Endothelial cell of umbilical vein (primary cell): Measurements from ENCODE around the gene TTLL13. TPM values are rescaled to one million over a fixed set of nuclear protein-coding genes. Genes with fewer than 3 reads are reported as not detected.

Experiments
- BruUV-seq: library from RNA; stranded (reverse); fragments of 400-500 nt; replicated peaks from 2 replicates; lab custom pipeline; 2021; lab: Mats Ljungman, UMichigan
- CTCF ChIA-PET: fragments of 300-600, 350-600 bp; sonication (Branson Sonifier 250); formaldehyde crosslinking; loops from one replicate; lab custom pipeline; 2021; ENCODE audit warnings: antibody characterized with exemption, inconsistent platforms; lab: Charles Lee
- POLR2A ChIA-PET: fragments of 300-600, 350-600 bp; sonication (Branson Sonifier 250); formaldehyde crosslinking; loops from one replicate; lab custom pipeline; 2021; ENCODE audit warnings: antibody characterized with exemption, inconsistent platforms; lab: Charles Lee
- DNase-seq: peaks from one replicate; pipeline ENCODE4 v3.0.0-alpha.2; 2011; ENCODE audit warnings: low read depth, low spot score
- FAIRE-seq: peaks from 2 replicates; lab custom pipeline; 2011; peaks lifted over from hg19 to GRCh38; lab: Jason Lieb, UNC
- H2AFZ ChIP-seq: 2 replicates; pipeline ENCODE4 v1.6.0; 2012; ENCODE audit warnings: low read depth, low read length, control low read depth, inconsistent platforms
- H3K27ac ChIP-seq: 2 replicates; pipeline ENCODE4 v1.5.1; 2011; ENCODE audit warnings: low read depth, mild to moderate bottlenecking, control low read depth, low read length, moderate library complexity; ENCODE audit not compliant: insufficient read depth
- H3K27me3 ChIP-seq, 2 experiments: 2 replicates each; pipeline versions ENCODE4 v1.6.0 to v1.6.1; 2011; ENCODE audit warnings: low read length in 2 of 2, mixed read lengths in 1 of 2; ENCODE audit not compliant: control insufficient read depth in 2 of 2, insufficient read depth in 2 of 2
- H3K36me3 ChIP-seq, 2 experiments: 2 replicates in 1 of 2; 3 replicates in 1 of 2; pipeline ENCODE4 v1.5.1; 2011; ENCODE audit warnings: low read length in 2 of 2, mild to moderate bottlenecking in 1 of 2, moderate library complexity in 1 of 2; ENCODE audit not compliant: control insufficient read depth in 2 of 2, insufficient read depth in 2 of 2; ENCODE audit errors: extremely low read depth in 1 of 2
- H3K4me1 ChIP-seq: 3 replicates; pipeline ENCODE4 v1.5.1; 2011; ENCODE audit warnings: mild to moderate bottlenecking, low read length; ENCODE audit not compliant: control insufficient read depth, insufficient read depth; ENCODE audit errors: extremely low read depth
- H3K4me2 ChIP-seq: 2 replicates; pipeline ENCODE4 v1.6.1; 2011; ENCODE audit warnings: low read length, control low read depth, mixed read lengths; ENCODE audit not compliant: insufficient read depth
- H3K4me3 ChIP-seq, 3 experiments: fragments of 200-600 bp in 1 of 3; sonication (generic), shearing (Covaris generic) in 1 of 3; replicated peaks in 1 of 3; 2 replicates each; pipeline ENCODE4 v1.5.1; 2011 to 2016; ENCODE audit warnings: control low read depth in 3 of 3, low read length in 3 of 3, mild to moderate bottlenecking in 2 of 3, inconsistent platforms in 1 of 3, low read depth in 1 of 3, moderate library complexity in 1 of 3; ENCODE audit not compliant: insufficient read depth in 1 of 3
- H3K79me2 ChIP-seq: 2 replicates; pipeline ENCODE4 v1.6.0; 2012; ENCODE audit warnings: low read length, inconsistent platforms; ENCODE audit not compliant: control insufficient read depth, insufficient read depth
- H3K9ac ChIP-seq: replicated peaks from 2 replicates; pipeline ENCODE3; 2011; ENCODE audit warnings: low read length, control low read depth; ENCODE audit not compliant: insufficient read depth; ENCODE audit errors: extremely low read depth
- H3K9me1 ChIP-seq: replicated peaks from 3 replicates; pipeline ENCODE4 v1.6.0; 2011; ENCODE audit warnings: mild to moderate bottlenecking, low read length; ENCODE audit not compliant: control insufficient read depth, insufficient read depth; ENCODE audit errors: extremely low read depth
- H3K9me3 ChIP-seq: replicated peaks from 2 replicates; pipeline ENCODE4 v1.5.1; 2012; ENCODE audit warnings: low read length, inconsistent platforms; ENCODE audit not compliant: control insufficient read depth, insufficient read depth
- H4K20me1 ChIP-seq: replicated peaks from 2 replicates; pipeline ENCODE3; 2011; ENCODE audit warnings: mild to moderate bottlenecking, low read length; ENCODE audit not compliant: control insufficient read depth, insufficient read depth; ENCODE audit errors: extremely low read depth
- EZH2 ChIP-seq: IDR thresholded peaks from 2 replicates; pipeline ENCODE4 v1.6.1; 2012; ENCODE audit warnings: borderline replicate concordance, low read depth, mild to moderate bottlenecking, moderate library complexity, low read length, inconsistent platforms; ENCODE audit not compliant: severe bottlenecking
- FOS ChIP-seq: IDR thresholded peaks from 2 replicates; pipeline ENCODE4 v1.6.1; 2011; ENCODE audit warnings: mild to moderate bottlenecking, low read length, moderate library complexity, borderline replicate concordance; ENCODE audit not compliant: insufficient read depth
- GATA2 ChIP-seq: IDR thresholded peaks from 2 replicates; pipeline ENCODE4 v1.7.0; 2011; ENCODE audit warnings: low read depth, mild to moderate bottlenecking, moderate library complexity, mixed read lengths, low read length; ENCODE audit not compliant: insufficient read length, insufficient read depth
- JUN ChIP-seq: IDR thresholded peaks from 2 replicates; pipeline ENCODE4 v1.6.1; 2011; ENCODE audit warnings: borderline replicate concordance, low read depth; ENCODE audit not compliant: insufficient read length, insufficient read depth
- MYC ChIP-seq: IDR thresholded peaks from one replicate; pipeline ENCODE4 v1.6.1; 2011; ENCODE audit warnings: mild to moderate bottlenecking, low read depth, low read length
- POLR2A ChIP-seq: IDR thresholded peaks from 2 replicates; pipeline ENCODE4 v1.6.1; 2012; ENCODE audit warnings: low read depth, mild to moderate bottlenecking, control low read depth, low read length
- POLR2AphosphoS5 ChIP-seq: IDR thresholded peaks from 2 replicates; pipeline ENCODE4 v1.6.1; 2012; ENCODE audit warnings: low read depth, mild to moderate bottlenecking, control low read depth, low read length, moderate library complexity; ENCODE audit not compliant: insufficient read depth
- dilution Hi-C: fragments of 300-500 bp; cut with MboI; formaldehyde crosslinking; loops from one replicate; pipeline ENCODE4 v1.15.0; 2019; ENCODE audit warnings: low sequenced_read_pairs; ENCODE audit not compliant: extremely low pct_ligation_motif_present
- intact Hi-C: fragments of 100-400 bp; cut with micrococcal nuclease; formaldehyde crosslinking; loops from one replicate; pipeline ENCODE4 v1.10.0; 2022
- polyA plus RNA-seq, 4 experiments: library from polyadenylated mRNA; depleted of rRNA in 3 of 4; stranded (reverse) in 3 of 4; unstranded in 1 of 4; fragments of >200 nt; gene quantifications; 2 replicates each; pipeline versions ENCODE4 v1.2.1 to v1.2.3, GENCODE V29; 2011 to 2012; ENCODE audit warnings: missing spikeins in 1 of 4
- total RNA-seq: library from RNA; stranded (reverse); gene quantifications from 2 replicates; pipeline ENCODE4 v1.2.3, GENCODE V29; 2021
- TF ChIP-seq, protein P1 (sequence below): IDR thresholded peaks from 2 replicates; pipeline ENCODE4 v1.6.1; 2011; ENCODE audit not compliant: insufficient read depth, insufficient read length
- TF ChIP-seq, protein P2 (sequence below), 2 donors: IDR thresholded peaks; 1 replicate in 1 of 2; 2 replicates in 1 of 2; pipeline ENCODE4 v1.5.1; 2011; ENCODE audit warnings: low read length in 2 of 2, mild to moderate bottlenecking in 2 of 2, moderate library complexity in 2 of 2, control low read depth in 1 of 2, inconsistent platforms in 1 of 2, low read depth in 1 of 2; ENCODE audit not compliant: insufficient read depth in 1 of 2; ENCODE audit errors: extremely low read depth in 1 of 2

TTLL13 gene
- total and polyA plus RNA-seq, 2 donors (not counting 3 experiments of a cell fraction or from before 2014, with no cell fraction given), result 0.04 TPM; not detected in 1

DNA sequence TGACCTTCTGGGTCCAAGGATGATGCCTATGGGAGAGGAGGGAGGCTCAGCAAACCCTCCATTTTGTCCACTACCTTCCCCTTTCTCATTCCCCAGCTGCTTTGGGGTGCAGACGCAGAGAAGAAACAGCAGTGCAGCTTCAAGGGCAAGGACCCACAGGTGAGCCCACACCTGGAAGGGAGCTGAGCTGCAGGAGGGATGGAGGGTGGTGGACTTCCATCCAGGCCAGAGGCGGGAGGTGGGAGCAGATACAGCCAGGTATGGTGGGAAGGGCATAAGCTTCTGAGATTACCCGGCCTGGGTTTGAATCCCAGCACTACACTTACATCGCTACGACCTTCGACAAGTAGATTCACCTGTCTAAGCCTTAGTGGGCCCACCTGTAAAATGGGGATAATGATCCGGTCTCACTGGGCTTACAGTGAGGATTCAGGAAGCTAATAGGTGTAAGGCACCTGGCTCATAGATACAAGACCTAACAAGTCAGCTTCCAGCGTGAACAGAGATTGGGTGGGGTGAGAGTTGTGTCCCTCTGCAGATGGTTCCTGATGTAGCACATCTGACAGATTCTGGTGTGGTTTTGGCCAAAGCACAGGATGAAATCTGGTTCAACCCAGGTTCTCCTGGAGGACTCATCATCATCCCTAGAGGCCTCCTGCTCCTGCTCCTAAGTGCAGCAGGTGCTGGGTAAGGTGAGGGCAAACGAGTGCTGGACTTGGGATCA lies 31.5 kb upstream of the TTLL13 start:
- dilution Hi-C loops, result loop anchor here (10.0 kb wide), 1 partner anchor 73 kb away; no protein-coding TSS in a partner anchor
- no peak for FAIRE-seq
- H3K79me2 ChIP-seq, result no peaks in the 10 kb centered on the region
- ChIA-PET CTCF (interaction anchor here (1.1 to 4.4 kb wide), 2 partner anchors 14 to 15 kb away, joined by 3 to 34 read pairs; partner anchors contain the start of gene SEMA4B), POLR2A (no interaction called here)
- H3K36me3 ChIP-seq, result no peaks in the 10 kb centered on the region
- no TSS peak for BruUV-seq
- H3K4me2 ChIP-seq, result no peak overlapping the region
- no peak overlapping the region for H3K9ac ChIP-seq
- TF ChIP-seq GATA2 (no peak), MYC (no peak), EZH2 (no peak), POLR2A (no peak), POLR2AphosphoS5 (no peak), JUN (no peak), FOS (no peak)
- TF ChIP-seq, protein P1, sequence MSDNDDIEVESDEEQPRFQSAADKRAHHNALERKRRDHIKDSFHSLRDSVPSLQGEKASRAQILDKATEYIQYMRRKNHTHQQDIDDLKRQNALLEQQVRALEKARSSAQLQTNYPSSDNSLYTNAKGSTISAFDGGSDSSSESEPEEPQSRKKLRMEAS, result no peak
- TF ChIP-seq, protein P2, sequence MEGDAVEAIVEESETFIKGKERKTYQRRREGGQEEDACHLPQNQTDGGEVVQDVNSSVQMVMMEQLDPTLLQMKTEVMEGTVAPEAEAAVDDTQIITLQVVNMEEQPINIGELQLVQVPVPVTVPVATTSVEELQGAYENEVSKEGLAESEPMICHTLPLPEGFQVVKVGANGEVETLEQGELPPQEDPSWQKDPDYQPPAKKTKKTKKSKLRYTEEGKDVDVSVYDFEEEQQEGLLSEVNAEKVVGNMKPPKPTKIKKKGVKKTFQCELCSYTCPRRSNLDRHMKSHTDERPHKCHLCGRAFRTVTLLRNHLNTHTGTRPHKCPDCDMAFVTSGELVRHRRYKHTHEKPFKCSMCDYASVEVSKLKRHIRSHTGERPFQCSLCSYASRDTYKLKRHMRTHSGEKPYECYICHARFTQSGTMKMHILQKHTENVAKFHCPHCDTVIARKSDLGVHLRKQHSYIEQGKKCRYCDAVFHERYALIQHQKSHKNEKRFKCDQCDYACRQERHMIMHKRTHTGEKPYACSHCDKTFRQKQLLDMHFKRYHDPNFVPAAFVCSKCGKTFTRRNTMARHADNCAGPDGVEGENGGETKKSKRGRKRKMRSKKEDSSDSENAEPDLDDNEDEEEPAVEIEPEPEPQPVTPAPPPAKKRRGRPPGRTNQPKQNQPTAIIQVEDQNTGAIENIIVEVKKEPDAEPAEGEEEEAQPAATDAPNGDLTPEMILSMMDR (IDR thresholded peaks at IDR 0.05; ENCODE audit: extremely low read depth in 1 of 2, insufficient read depth in 1 of 2, low read depth in 1 of 2, low read length in 2 of 2), result no peak
- no peaks in the 10 kb centered on the region for H3K27me3 ChIP-seq
- H3K4me1 ChIP-seq, result no peaks in the 10 kb centered on the region
- H4K20me1 ChIP-seq, result no peaks in the 10 kb centered on the region
- no peak overlapping the region for H3K27ac ChIP-seq
- no peak overlapping the region for H2AFZ ChIP-seq
- no peak overlapping the region for H3K4me3 ChIP-seq
- no peaks in the 10 kb centered on the region for H3K9me3 ChIP-seq
- DNase-seq, result no peak
- intact Hi-C loops, result loop anchor here (10.0 kb wide), 1 partner anchor 323 kb away; the partner anchor contains the start of gene AP3S2
- H3K9me1 ChIP-seq, result no peaks in the 10 kb centered on the region
